CD14-positive monocyte (primary cell): ENCODE results near the gene ACBD3. TPM values are rescaled to one million over a fixed set of nuclear protein-coding genes. Genes with fewer than 3 reads are reported as not detected.

Source experiments
- DNase-seq, 3 donors: peaks; one replicate each; pipeline ENCODE4 v3.0.0-alpha.2; 2011 to 2022
- H2AFZ ChIP-seq: 2 replicates; pipeline ENCODE4 v1.6.0; 2012; ENCODE audit warnings: mild to moderate bottlenecking, low read depth, low read length, inconsistent platforms; ENCODE audit not compliant: insufficient read depth, poor library complexity, severe bottlenecking
- H3K27ac ChIP-seq, 2 donors: 1 replicate in 1 of 2; 2 replicates in 1 of 2; pipeline ENCODE4 v1.5.1; 2012 to 2013; ENCODE audit warnings: low read length in 2 of 2, control low read depth in 1 of 2, inconsistent platforms in 1 of 2, low read depth in 1 of 2, mild to moderate bottlenecking in 1 of 2
- H3K27me3 ChIP-seq, 2 donors: one replicate each; pipeline versions ENCODE4 v1.6.0 to v1.6.1; 2011 to 2013; ENCODE audit warnings: low read length in 2 of 2; ENCODE audit not compliant: control insufficient read depth in 2 of 2, insufficient read depth in 2 of 2
- H3K36me3 ChIP-seq, 2 donors: replicated peaks in 1 of 2; 1 replicate in 1 of 2; 2 replicates in 1 of 2; pipeline versions ENCODE4 v1.5.1 to v1.6.1; 2012 to 2013; ENCODE audit warnings: low read length in 2 of 2, control low read depth in 1 of 2, inconsistent platforms in 1 of 2, mild to moderate bottlenecking in 1 of 2; ENCODE audit not compliant: insufficient read depth in 2 of 2, control insufficient read depth in 1 of 2
- H3K4me1 ChIP-seq, 2 donors: 1 replicate in 1 of 2; 2 replicates in 1 of 2; pipeline versions ENCODE4 v1.5.1 to v1.6.1; 2012 to 2013; ENCODE audit warnings: low read length in 2 of 2, control low read depth in 1 of 2, inconsistent platforms in 1 of 2, mild to moderate bottlenecking in 1 of 2, moderate library complexity in 1 of 2; ENCODE audit not compliant: insufficient read depth in 2 of 2, control insufficient read depth in 1 of 2
- H3K4me2 ChIP-seq: replicated peaks from 2 replicates; pipeline ENCODE3; 2012; ENCODE audit warnings: low read length, moderate library complexity, mild to moderate bottlenecking; ENCODE audit not compliant: poor library complexity, severe bottlenecking; ENCODE audit errors: extremely low read depth
- H3K4me3 ChIP-seq, 3 experiments: fragments of 200-600 bp in 1 of 3; sonication (generic) in 1 of 3; replicated peaks in 1 of 3; 1 replicate in 2 of 3; 2 replicates in 1 of 3; pipeline ENCODE4 v1.5.1; 2011 to 2013; ENCODE audit warnings: low read length in 3 of 3, mild to moderate bottlenecking in 3 of 3, control low read depth in 2 of 3, low read depth in 2 of 3, inconsistent platforms in 1 of 3, moderate library complexity in 1 of 3
- H3K79me2 ChIP-seq: 2 replicates; pipeline ENCODE4 v1.6.0; 2012; ENCODE audit warnings: mild to moderate bottlenecking, control low read depth, inconsistent platforms, low read length, moderate library complexity; ENCODE audit not compliant: insufficient read depth
- H3K9ac ChIP-seq: 2 replicates; pipeline ENCODE4 v1.6.0; 2017; ENCODE audit warnings: low read length, mild to moderate bottlenecking; ENCODE audit not compliant: insufficient read depth, poor library complexity, severe bottlenecking
- H3K9me3 ChIP-seq, 2 donors: replicated peaks in 1 of 2; 1 replicate in 1 of 2; 2 replicates in 1 of 2; pipeline versions ENCODE4 v1.5.1 to v1.6.1; 2012 to 2013; ENCODE audit warnings: low read length in 2 of 2, control low read depth in 1 of 2; ENCODE audit not compliant: control insufficient read depth in 1 of 2, insufficient read depth in 1 of 2
- H4K20me1 ChIP-seq: 2 replicates; pipeline ENCODE4 v1.6.0; 2012; ENCODE audit warnings: mild to moderate bottlenecking, low read length, control low read depth, moderate library complexity; ENCODE audit not compliant: insufficient read depth
- H3K27ac Mint-ChIP-seq, 7 donors: one replicate each; pipeline ENCODE4 v1.8.0; 2020; ENCODE audit warnings: mild to moderate bottlenecking in 7 of 7, mixed read lengths in 7 of 7, moderate library complexity in 6 of 7, inconsistent platforms in 2 of 7
- H3K27me3 Mint-ChIP-seq, 3 donors: one replicate each; pipeline ENCODE4 v1.8.0; 2021 to 2022; ENCODE audit warnings: low read depth in 3 of 3, mild to moderate bottlenecking in 3 of 3, mixed read lengths in 3 of 3, moderate library complexity in 3 of 3, inconsistent platforms in 1 of 3
- H3K36me3 Mint-ChIP-seq, 2 donors: one replicate each; pipeline ENCODE4 v1.8.0; 2020; ENCODE audit warnings: mixed read lengths in 2 of 2, inconsistent platforms in 1 of 2, mild to moderate bottlenecking in 1 of 2
- H3K4me1 Mint-ChIP-seq: one replicate; pipeline ENCODE4 v1.8.0; 2020; ENCODE audit warnings: mild to moderate bottlenecking, mixed read lengths
- H3K4me3 Mint-ChIP-seq, 2 donors: one replicate each; pipeline ENCODE4 v1.8.0; 2020; ENCODE audit warnings: mild to moderate bottlenecking in 2 of 2, mixed read lengths in 2 of 2, moderate library complexity in 1 of 2
- H3K9me3 Mint-ChIP-seq, 7 donors: one replicate each; pipeline ENCODE4 v1.8.0; 2020 to 2022; ENCODE audit warnings: mixed read lengths in 7 of 7, mild to moderate bottlenecking in 6 of 7, moderate library complexity in 6 of 7, inconsistent platforms in 2 of 7
- CTCF ChIP-seq: fragments of 200-600 bp; IDR thresholded peaks from one replicate; pipeline ENCODE4 v1.8.0; 2022; ENCODE audit warnings: antibody characterized with exemption, mild to moderate bottlenecking
- whole genome bisulfite sequencing: methylation state at CpG from one replicate; pipeline ENCODE4 v1.1.5; 2013; ENCODE audit warnings: missing lambda C conversion rate; ENCODE audit not compliant: insufficient coverage; 5-methylcytosine and 5-hydroxymethylcytosine counted together
- intact Hi-C, 2 donors: fragments of 100-400 bp; cut with micrococcal nuclease; formaldehyde crosslinking; loops; one replicate each; pipeline versions ENCODE4 v1.15.0 to v1.15.1; 2023
- polyA plus RNA-seq, 3 donors: library from polyadenylated mRNA; depleted of rRNA in 1 of 3; unstranded in 2 of 3; stranded (reverse) in 1 of 3; fragments of 300-500 nt in 2 of 3; fragments of >200 nt in 1 of 3; fragmentation: Illumina TruSeq in 2 of 3; gene quantifications; 1 replicate in 2 of 3; 2 replicates in 1 of 3; pipeline ENCODE4 v1.2.3, GENCODE V29; 2012 to 2021

Gene ACBD3
- polyA plus RNA-seq, 3 donors = 7.0 to 16.3 (median 11.4) TPM

- H3K79me2 ChIP-seq = no peaks in the 10 kb centered on the region
- Mint-ChIP-seq H3K9me3 (peaks cover 0 to 6% (median 0%) of the 10 kb centered on the region in 7 donors), H3K27ac (no peak overlapping the region), H3K4me1 (no peaks in the 10 kb centered on the region), H3K4me3 (no peak overlapping the region), H3K36me3 (peaks cover 0 to 3% of the 10 kb centered on the region in 2 donors), H3K27me3 (peaks cover 4 to 11% (median 9%) of the 10 kb centered on the region in 3 donors)
- intact Hi-C loops = no loop called here
- no peaks in the 10 kb centered on the region for H3K36me3 ChIP-seq
- no peak for TF ChIP-seq CTCF
- 85% methylated on average over 17 of the region's 21 CpGs for WGBS
- no peaks in the 10 kb centered on the region for H3K9me3 ChIP-seq
- H3K4me3 ChIP-seq = no peak overlapping the region
- H3K27me3 ChIP-seq = no peaks in the 10 kb centered on the region
- H3K27ac ChIP-seq = no peak overlapping the region
- H2AFZ ChIP-seq = no peak overlapping the region
- no peaks in the 10 kb centered on the region for H4K20me1 ChIP-seq
- no peak overlapping the region for H3K9ac ChIP-seq
- H3K4me1 ChIP-seq = no peaks in the 10 kb centered on the region
- H3K4me2 ChIP-seq = no peak overlapping the region
- DNase-seq = no peak
Observed at GRCh38 chr1:226135059-226135651, 51.4 kb downstream of the ACBD3 start.

GRCh38 chr1:226134170-226135058, 52.1 kb downstream of the ACBD3 start:
- Histone ChIP-seq H3K27me3 (no peaks in the 10 kb centered on the region), H4K20me1 (no peaks in the 10 kb centered on the region), H3K4me3 (no peak overlapping the region), H3K9me3 (no peaks in the 10 kb centered on the region), H2AFZ (no peak overlapping the region), H3K4me1 (no peaks in the 10 kb centered on the region), H3K9ac (no peak overlapping the region), H3K79me2 (no peaks in the 10 kb centered on the region), H3K27ac (no peak overlapping the region), H3K4me2 (no peak overlapping the region), H3K36me3 (no peaks in the 10 kb centered on the region)
- Mint-ChIP-seq H3K27me3 (peaks cover 4 to 11% (median 9%) of the 10 kb centered on the region in 3 donors), H3K27ac (peak overlapping the region in 1 of 7 donors; percentile 3), H3K4me1 (no peaks in the 10 kb centered on the region), H3K36me3 (peaks cover 0 to 3% of the 10 kb centered on the region in 2 donors), H3K4me3 (no peak overlapping the region), H3K9me3 (peaks cover 0 to 6% (median 2%) of the 10 kb centered on the region in 7 donors)
- DNase-seq = no peak
- no peak for TF ChIP-seq CTCF
- intact Hi-C loops = no loop called here
- WGBS = 91% methylated on average over 15 of the region's 16 CpGs
